Measurements from ENCODE around the gene NTM.
"Not testable (repeated sequence)": the region's sequence is repeated elsewhere in the genome, so short reads cannot be mapped to it uniquely, and the experiment has no call there.

Gene NTM

DNA sequence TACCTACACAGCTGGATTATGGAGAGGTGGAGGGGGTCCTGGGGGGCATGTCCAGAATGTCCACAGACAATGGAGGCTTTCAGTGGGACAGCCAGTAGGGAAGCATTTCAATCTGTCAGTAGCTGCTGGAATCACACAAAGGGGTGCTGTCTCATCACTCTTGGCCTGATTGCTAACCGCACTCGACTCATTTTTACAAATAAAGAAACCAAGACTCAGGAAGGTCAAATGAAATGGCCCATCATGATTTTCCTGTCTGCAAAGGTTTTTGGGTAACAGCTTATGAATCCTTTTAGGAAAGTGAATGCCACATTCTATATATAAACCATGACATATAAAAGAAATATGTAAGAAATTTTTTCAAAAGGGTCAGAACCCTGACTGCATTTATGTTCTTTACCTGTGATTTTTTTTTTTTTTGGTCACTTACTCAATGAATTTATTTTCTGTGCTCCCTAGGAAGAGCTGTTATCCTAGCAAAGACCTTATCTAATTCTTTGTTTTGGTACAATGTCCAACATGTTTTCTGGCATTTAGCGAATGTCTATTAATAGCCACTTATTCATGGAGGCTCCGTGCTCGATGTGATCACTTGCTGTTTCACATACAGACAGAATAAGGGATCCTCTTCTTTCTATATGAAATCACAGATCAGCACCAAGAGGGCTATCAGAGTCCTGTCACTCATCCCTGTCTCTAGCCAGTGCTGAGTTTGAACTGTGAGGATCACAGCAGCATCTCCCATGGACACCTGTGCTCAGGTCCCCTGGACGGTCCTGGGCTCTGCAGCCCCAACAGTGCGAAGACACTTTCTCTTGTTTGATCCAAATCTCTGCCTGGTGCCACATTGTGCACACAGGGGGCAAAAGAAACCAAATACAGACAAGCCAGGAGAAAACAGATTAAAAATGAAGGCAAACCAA is 979.7 kb downstream of the NTM start:
- DNase-seq = no peak

DNA sequence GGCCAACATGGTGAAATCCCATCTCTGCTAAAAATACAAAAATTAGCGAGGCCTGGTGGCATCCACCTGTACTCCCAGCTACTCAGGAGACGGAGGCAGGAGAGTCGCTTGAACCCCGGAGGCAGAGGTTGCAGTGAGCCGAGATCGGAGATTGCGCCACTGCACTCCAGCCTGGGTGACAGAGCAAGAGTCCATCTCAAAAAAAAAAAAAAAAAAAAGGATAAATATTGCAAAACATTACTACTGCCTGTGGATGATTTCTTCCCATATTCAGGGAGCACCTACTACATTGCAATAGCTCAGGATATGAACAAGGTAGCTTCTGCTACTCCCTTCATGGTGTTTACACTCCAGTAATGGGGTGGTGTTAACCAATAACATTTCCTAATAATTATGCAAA is 980.6 kb downstream of the NTM start:
- DNase-seq = no peak

DNA sequence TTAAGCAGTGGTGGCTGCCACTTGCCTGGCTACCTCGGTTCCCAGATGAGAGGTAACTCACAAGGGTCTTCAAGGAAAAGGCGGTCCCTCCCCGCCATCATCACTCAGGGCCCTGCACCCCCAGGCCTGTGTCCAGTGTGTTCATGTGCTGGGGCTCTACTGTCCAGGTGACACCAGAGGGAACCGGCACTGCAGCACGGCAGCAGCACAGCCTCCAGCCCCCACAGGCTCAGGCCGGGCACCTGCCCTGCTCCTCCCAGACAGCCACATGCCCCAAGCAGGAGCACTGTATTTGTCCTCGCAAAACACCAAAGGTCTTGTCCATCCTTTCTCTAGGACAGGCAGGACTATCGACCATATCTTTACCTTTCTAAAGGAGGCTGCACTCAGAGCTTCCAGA is 982.1 kb downstream of the NTM start:
- no peak for DNase-seq

DNA sequence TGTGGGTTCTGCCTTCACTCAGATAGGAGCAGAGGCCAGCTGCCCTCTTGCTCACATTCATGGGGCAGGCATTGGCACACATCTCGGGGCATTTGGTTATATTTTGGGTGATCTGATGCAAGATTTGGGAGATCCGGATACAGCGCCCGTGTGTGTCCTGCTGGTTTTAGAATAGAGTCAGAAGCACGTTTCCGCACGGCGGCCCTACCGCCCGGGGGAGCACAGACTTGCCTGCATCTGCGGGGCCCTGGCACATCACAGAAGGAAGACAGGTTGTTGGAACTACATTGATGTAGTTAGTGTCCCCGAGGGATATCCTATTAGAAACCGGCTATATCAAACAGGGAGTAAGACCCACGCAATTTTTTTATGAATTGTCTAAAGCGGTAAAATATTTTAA is 982.8 kb downstream of the NTM start:
- no peak for DNase-seq

DNA sequence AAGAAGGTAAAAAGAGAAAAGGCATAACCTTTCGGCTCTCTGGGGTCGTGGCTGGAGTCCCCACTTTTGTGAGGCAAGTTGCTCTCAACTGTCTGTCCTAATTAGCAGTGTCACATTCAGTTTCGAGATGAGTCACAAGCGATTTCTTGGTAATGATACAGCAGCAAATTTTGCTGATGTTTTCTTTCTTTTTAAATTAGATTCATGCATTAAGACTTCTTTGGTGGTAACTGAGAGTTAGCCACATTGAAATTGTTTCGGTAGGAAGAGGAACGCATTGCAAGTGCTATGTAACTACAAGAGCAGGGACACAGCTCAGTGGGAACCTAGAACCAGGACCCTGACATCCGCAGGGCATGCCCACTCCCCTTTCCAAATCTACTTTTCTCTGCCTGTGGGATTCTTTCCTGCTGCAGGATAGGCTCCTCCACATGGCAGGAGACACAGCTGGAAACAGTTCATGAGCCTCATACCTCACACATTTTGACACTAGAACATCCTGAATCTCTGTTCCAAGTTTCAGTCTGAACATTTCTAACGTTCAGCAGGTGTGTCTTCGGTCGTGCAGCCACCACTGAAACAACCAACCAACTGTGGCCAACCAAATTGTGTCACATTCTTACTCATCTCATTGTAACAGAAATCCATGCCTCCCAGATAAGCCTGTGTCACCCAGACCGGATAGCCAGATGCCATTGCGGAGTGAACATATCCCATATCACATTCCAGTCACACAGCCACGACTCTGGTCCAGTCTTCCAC is 987.6 kb downstream of the NTM start:
- peak; percentile 41 for DNase-seq

DNA sequence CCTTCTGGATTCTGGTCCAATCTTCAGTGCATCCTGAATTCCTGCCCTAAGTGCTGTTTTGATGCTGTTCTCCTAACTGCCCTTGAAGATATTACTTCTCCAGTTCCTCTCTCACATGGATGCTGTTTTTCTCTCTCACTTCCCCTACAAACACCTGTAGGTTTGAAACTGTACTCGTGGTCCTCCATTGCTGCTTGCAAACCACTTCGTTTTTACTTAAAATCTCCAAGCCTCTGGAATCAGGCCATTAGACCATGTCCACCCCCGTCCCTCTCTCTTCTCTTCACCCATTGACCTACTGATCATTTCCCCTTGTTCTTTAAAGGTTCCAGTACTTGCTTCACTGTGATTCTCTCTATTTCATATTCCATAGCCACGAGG is 988.1 kb downstream of the NTM start:
- no peak for DNase-seq

DNA sequence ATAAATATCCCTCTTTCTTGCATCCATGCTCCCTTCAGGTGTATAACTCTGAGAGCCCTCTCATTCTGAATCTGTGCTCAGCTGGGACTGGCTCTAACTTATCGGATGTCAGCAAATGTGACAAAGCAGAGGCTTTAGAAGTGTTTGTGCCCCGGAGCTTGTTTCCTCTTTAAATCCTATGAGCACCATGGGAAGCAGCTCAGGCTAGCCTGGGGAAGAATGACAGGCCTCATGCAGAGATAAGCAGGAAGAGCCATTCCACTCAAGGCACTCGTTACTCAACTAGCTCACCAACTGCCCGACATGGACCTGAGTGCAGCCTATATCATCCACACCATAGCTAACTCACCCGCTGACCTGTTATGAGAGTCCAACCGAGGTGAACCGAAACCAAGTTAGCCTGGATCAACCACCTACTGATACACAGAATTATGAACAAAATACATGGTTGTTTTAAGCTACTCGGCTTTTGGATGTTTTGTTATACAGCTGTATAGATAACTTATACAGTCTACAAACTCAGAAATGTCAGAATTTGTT is 990.7 kb downstream of the NTM start:
- no peak for DNase-seq

DNA sequence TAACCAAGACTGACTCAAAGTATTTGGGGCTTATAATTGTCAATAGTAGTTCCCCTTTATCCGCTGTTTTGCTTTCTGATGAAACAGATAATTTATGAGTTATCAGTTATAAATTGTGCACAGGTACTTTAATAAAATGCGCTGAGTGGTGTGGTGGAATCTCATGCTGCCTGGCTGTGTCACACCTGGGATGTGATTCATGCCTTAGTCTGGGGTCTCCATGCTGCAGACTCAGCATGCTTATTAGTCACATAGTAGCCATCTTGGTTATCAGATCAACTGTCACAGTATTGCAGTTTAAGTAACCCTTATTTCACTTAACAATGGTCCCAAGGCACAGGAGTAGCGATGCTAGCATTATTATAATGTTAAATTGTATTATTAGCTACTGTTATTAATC is 995.2 kb downstream of the NTM start:
- DNase-seq = no peak

DNA sequence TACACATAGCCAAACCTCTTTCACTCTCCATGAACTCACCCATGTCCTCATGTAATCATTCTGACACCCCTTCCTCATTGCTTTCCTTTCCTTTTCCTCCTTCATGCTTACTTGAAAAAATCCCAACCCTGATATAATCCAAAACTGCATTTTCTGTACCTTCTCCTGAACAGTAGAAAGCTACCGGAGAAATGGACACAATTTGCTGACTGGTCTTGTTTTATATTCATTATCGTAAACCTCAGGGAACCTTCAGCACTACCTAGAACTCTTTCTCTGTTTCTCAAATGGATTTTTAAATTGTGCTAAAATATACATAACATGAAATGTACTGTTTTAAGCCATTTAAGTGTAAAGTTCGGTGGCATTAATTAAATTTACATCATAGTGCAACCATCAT is 996.9 kb downstream of the NTM start:
- DNase-seq = no peak

DNA sequence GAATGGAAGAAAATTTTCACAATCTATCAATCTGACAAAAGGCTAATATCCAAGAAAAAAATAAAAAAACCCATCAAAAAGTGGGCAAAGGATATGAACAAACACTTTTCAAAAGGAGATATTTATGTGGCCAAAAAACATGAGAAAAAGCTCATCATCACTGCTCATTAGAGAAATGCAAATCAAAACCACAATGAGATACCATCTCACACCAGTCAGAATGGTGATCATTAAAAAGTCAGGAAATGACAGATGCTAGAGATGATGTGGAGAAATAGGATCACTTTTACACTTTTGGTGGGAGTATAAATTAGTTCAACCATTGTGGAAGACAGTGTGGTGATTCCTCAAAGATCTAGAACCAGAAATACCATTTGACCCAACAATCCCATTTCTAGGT is 999.7 kb downstream of the NTM start:
- DNase-seq = not testable (repeated sequence)

DNA sequence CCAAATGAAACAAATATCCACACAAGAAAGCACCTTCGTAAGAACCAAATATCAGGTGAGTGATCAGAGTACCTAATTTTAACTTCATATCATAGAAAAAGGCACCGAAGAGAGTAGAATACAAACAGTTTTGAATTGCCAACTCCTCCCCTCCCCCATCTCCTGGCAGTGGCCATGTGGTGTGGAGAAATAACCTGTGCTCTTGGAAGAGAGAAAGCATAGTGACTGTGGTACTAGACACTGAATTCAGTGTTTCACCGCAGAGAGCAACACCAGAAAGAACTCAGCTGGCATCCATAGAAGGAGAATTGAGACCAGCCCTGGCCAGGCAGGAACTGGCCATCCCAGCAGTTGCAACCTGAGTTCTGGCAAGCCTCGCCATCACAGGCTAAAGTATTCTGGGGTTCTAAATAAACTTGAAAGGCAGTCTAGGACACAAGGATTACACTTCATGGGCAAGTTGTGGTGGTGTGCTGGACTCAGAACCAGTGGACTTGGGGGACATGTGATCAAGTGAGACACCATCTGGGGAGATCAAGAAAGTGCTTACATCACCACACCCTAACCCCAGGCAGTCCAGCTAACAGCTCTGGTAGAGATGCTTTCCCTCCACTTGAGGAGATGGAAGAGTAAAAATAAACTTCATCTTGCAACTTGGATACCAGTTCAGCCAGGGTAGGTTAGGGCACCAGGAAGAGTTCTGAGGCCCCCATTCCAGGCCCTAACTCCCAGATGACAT is 1003.2 kb downstream of the NTM start:
- DNase-seq = no peak

DNA sequence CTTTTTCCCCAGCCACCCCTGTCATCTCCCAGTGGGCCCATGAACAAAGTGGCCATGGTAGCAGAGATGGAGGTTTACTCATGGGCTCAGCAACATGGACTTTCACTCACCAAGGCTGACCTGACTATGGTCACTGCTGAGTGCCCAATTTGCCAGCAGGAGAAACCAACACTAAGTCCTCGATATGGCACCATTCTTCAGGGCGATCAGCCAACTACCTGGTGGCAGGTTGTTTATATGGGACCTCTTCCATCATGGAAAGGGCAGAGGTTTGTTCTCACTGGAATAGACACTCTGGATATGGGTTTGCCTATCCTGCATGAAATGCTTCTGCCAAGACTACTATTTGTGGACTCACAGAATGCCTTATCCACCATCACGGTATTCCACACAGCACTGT is 1009.1 kb downstream of the NTM start:
- no peak for DNase-seq
